Fibroblast of lung (primary cell): ENCODE measurements around the gene PSMG4. TPM values are rescaled to one million over a fixed set of nuclear protein-coding genes. Genes with fewer than 3 reads are reported as not detected.

Source experiments
- DNase-seq, 2 donors: peaks; one replicate each; pipeline versions ENCODE4 v3.0.0 to v3.0.0-alpha.2; 2010; ENCODE audit warnings: low read depth in 2 of 2
- H2AFZ ChIP-seq: 2 replicates; pipeline ENCODE4 v1.5.1; 2012; ENCODE audit warnings: low read length, control low read depth, inconsistent platforms
- H3K27ac ChIP-seq: 2 replicates; pipeline ENCODE4 v1.5.1; 2011; ENCODE audit warnings: low read length, control low read depth; ENCODE audit not compliant: insufficient read depth
- H3K27me3 ChIP-seq: 2 replicates; pipeline ENCODE4 v1.5.1; 2011; ENCODE audit warnings: mild to moderate bottlenecking, low read length; ENCODE audit not compliant: control insufficient read depth, insufficient read depth
- H3K36me3 ChIP-seq: 2 replicates; pipeline ENCODE4 v1.5.1; 2011; ENCODE audit warnings: low read length; ENCODE audit not compliant: control insufficient read depth, insufficient read depth
- H3K4me1 ChIP-seq: 2 replicates; pipeline ENCODE4 v1.5.1; 2011; ENCODE audit warnings: low read length; ENCODE audit not compliant: control insufficient read depth, insufficient read depth; ENCODE audit errors: extremely low read depth
- H3K4me2 ChIP-seq: 2 replicates; pipeline ENCODE4 v1.5.1; 2011; ENCODE audit warnings: low read length, control low read depth; ENCODE audit not compliant: insufficient read depth; ENCODE audit errors: extremely low read depth
- H3K4me3 ChIP-seq, 4 experiments: fragments of 200-600 bp in 1 of 4; sonication (generic) in 1 of 4; replicated peaks in 1 of 4; 2 replicates each; pipeline ENCODE4 v1.5.1; 2011 to 2016; ENCODE audit warnings: low read length in 4 of 4, low read depth in 3 of 4, mild to moderate bottlenecking in 3 of 4, control low read depth in 2 of 4, inconsistent platforms in 1 of 4, mixed read lengths in 1 of 4; ENCODE audit not compliant: insufficient read depth in 1 of 4; ENCODE audit errors: control extremely low read depth in 1 of 4
- H3K79me2 ChIP-seq: 2 replicates; pipeline ENCODE4 v1.5.1; 2012; ENCODE audit warnings: mild to moderate bottlenecking, low read length, inconsistent platforms; ENCODE audit not compliant: control insufficient read depth, insufficient read depth
- H3K9ac ChIP-seq: 2 replicates; pipeline ENCODE4 v1.5.1; 2011; ENCODE audit warnings: mild to moderate bottlenecking, low read length, control low read depth; ENCODE audit not compliant: insufficient read depth
- H3K9me3 ChIP-seq: 2 replicates; pipeline ENCODE4 v1.5.1; 2012; ENCODE audit warnings: low read depth, low read length; ENCODE audit not compliant: control insufficient read depth, insufficient read depth
- H4K20me1 ChIP-seq: 2 replicates; pipeline ENCODE4 v1.5.1; 2011; ENCODE audit warnings: low read length; ENCODE audit not compliant: control insufficient read depth, insufficient read depth; ENCODE audit errors: extremely low read depth
- CTCF ChIP-seq, 2 donors: IDR thresholded peaks in 1 of 2; conservative IDR thresholded peaks in 1 of 2; 1 replicate in 1 of 2; 2 replicates in 1 of 2; pipeline ENCODE4 v1.5.1; 2011 to 2012; ENCODE audit warnings: low read length in 2 of 2, control low read depth in 1 of 2, inconsistent platforms in 1 of 2, low read depth in 1 of 2, mild to moderate bottlenecking in 1 of 2
- EZH2 ChIP-seq: IDR thresholded peaks from 2 replicates; pipeline ENCODE4 v1.5.1; 2012; ENCODE audit warnings: low read length, control low read depth, mild to moderate bottlenecking; ENCODE audit errors: missing control alignments
- polyA plus RNA-seq, 2 donors: library from polyadenylated mRNA; depleted of rRNA in 1 of 2; stranded (reverse) in 1 of 2; unstranded in 1 of 2; fragments of >200 nt; gene quantifications; 2 replicates each; pipeline ENCODE4 v1.2.1, GENCODE V29; 2011 to 2012; ENCODE audit warnings: missing spikeins in 1 of 2
- total RNA-seq: library from RNA; depleted of rRNA; stranded (reverse); fragments of >200 nt; gene quantifications from 2 replicates; pipeline ENCODE4 v1.2.1, GENCODE V29; 2014

Gene PSMG4
- total and polyA plus RNA-seq, 2 donors (not counting 1 experiment from before 2014, with no cell fraction given) = 12.5 to 34.2 TPM

- Histone ChIP-seq H4K20me1 (no peaks in the 10 kb centered on the region), H3K4me3 (no peak overlapping the region), H3K9me3 (no peaks in the 10 kb centered on the region), H3K79me2 (peaks cover 18% of the 10 kb centered on the region), H3K9ac (no peak overlapping the region), H3K4me2 (no peak overlapping the region), H3K36me3 (peaks cover 12% of the 10 kb centered on the region), H3K27ac (no peak overlapping the region), H2AFZ (no peak overlapping the region), H3K4me1 (peaks cover 4% of the 10 kb centered on the region), H3K27me3 (no peaks in the 10 kb centered on the region)
- no peak for TF ChIP-seq EZH2
- no peak for TF ChIP-seq CTCF (conservative IDR thresholded peaks at IDR 0.05 in 1 of 2, IDR thresholded peaks at IDR 0.05 in 1 of 2; ENCODE audit: low read depth in 1 of 2, low read length in 2 of 2)
- no peak for DNase-seq
These were observed 8.4 kb downstream of the PSMG4 start for GRCh38 chr6:3267162-3267561.

GRCh38 chr6:3268680-3269079, 9.9 kb downstream of the PSMG4 start:
- Histone ChIP-seq H3K27me3 (no peaks in the 10 kb centered on the region), H3K4me1 (no peaks in the 10 kb centered on the region), H3K36me3 (peaks cover 10% of the 10 kb centered on the region), H3K4me3 (no peak overlapping the region), H4K20me1 (no peaks in the 10 kb centered on the region), H3K9me3 (no peaks in the 10 kb centered on the region), H3K27ac (no peak overlapping the region), H3K9ac (no peak overlapping the region), H2AFZ (no peak overlapping the region), H3K79me2 (peaks cover 6% of the 10 kb centered on the region), H3K4me2 (no peak overlapping the region)
- TF ChIP-seq EZH2 (no peak), CTCF (conservative IDR thresholded peaks at IDR 0.05 in 1 of 2, IDR thresholded peaks at IDR 0.05 in 1 of 2; ENCODE audit: low read depth in 1 of 2, low read length in 2 of 2) (no peak)
- DNase-seq = no peak

DNA sequence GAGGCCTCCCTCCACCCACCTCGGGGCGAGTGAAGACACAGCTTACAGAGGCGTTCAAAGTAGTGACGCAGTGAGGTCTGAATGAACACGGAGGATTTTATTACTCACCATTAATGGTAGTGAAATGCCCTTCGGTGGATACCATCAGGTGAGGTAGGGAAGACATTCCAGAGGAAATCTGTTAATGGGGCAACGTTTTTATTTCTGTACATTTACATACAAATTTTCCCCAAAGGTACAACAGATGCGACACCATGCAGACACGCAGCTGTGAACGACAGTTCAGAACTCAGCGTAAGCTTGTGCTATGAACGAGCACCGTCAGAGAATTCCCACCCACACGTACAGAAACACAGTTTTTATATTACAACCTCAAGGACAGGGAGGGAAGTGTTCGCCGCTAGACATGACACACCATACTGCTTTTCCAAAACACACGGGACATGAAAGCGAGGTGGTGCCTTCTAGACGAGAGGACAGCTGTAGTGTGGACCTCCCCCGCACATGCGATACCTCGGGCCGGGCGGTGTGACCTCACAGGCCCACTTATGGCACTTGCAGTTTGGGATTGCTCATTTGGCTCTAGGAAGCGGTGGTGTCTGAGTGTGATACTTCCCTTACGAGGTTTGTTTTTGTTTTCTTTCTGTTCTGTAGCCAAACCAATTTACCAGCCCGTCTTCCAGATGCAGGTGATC, 10.7 kb downstream of the PSMG4 start:
- DNase-seq = no peak
- no peak overlapping the region for H3K9ac ChIP-seq
- H3K4me1 ChIP-seq = no peaks in the 10 kb centered on the region
- no peak for TF ChIP-seq CTCF (conservative IDR thresholded peaks at IDR 0.05 in 1 of 2, IDR thresholded peaks at IDR 0.05 in 1 of 2; ENCODE audit: low read depth in 1 of 2, low read length in 2 of 2)
- TF ChIP-seq EZH2 = no peak
- no peaks in the 10 kb centered on the region for H4K20me1 ChIP-seq
- H3K27me3 ChIP-seq = no peaks in the 10 kb centered on the region
- H3K36me3 ChIP-seq = peaks cover 5% of the 10 kb centered on the region
- no peak overlapping the region for H3K27ac ChIP-seq
- no peak overlapping the region for H2AFZ ChIP-seq
- no peak overlapping the region for H3K4me2 ChIP-seq
- H3K9me3 ChIP-seq = no peaks in the 10 kb centered on the region
- no peaks in the 10 kb centered on the region for H3K79me2 ChIP-seq
- H3K4me3 ChIP-seq = no peak overlapping the region
